HUDEP-2 (cell line): ENCODE measurements around the gene HNRNPL.
"Not testable (repeated sequence)": the region's sequence is repeated elsewhere in the genome, so short reads cannot be mapped to it uniquely, and the experiment has no call there.

Experiments used
- DNase-seq, 76 experiments: peaks; one replicate each; lab custom pipeline; 2025; ENCODE audit not compliant: unreplicated experiment in 76 of 76; lab: John Stamatoyannopoulos, UW

The HNRNPL gene

GRCh38 chr19:38869836-38870607 is 20.2 kb upstream of the HNRNPL start:
- DNase-seq: peak in 74 of 76 experiments; percentile 58 to 98 (median 93)

- DNase-seq: peak in 50 of 76 experiments; percentile 17 to 66 (median 41)
These were observed 19.5 kb upstream of the HNRNPL start for GRCh38 chr19:38869160-38869835.

GRCh38 chr19:38868551-38868950 is 18.8 kb upstream of the HNRNPL start:
- DNase-seq: peak in 4 of 76 experiments; percentile 19 to 39 (median 30)

- no peak for DNase-seq
These were observed 17.5 kb upstream of the HNRNPL start for GRCh38 chr19:38867171-38867780.

- DNase-seq: peak in 44 of 76 experiments; percentile 15 to 69 (median 44)
These were observed 12.7 kb upstream of the HNRNPL start for GRCh38 chr19:38862321-38863059.

GRCh38 chr19:38861368-38861767 is 11.6 kb upstream of the HNRNPL start:
- DNase-seq: no peak

GRCh38 chr19:38859631-38860204 is 9.9 kb upstream of the HNRNPL start:
- DNase-seq: not testable (repeated sequence)

GRCh38 chr19:38856813-38857212 is 7.0 kb upstream of the HNRNPL start:
- no peak for DNase-seq

- not testable (repeated sequence) for DNase-seq
These were observed 6.0 kb upstream of the HNRNPL start for GRCh38 chr19:38855751-38856150.

GRCh38 chr19:38854961-38855360 is 5.2 kb upstream of the HNRNPL start:
- DNase-seq: peak in 34 of 76 experiments; percentile 15 to 67 (median 36)

GRCh38 chr19:38853214-38853613 is 3.4 kb upstream of the HNRNPL start:
- DNase-seq: no peak

- DNase-seq: peak in 48 of 76 experiments; percentile 23 to 81 (median 42)
These were observed 2.7 kb upstream of the HNRNPL start for GRCh38 chr19:38852231-38853044.

- DNase-seq: peak in 75 of 76 experiments; percentile 42 to 98 (median 91)
These were observed 1.9 kb upstream of the HNRNPL start for GRCh38 chr19:38851622-38852230.

GRCh38 chr19:38850976-38851621 is 1.3 kb upstream of the HNRNPL start:
- peak in 44 of 76 experiments; percentile 16 to 88 (median 50) for DNase-seq

GRCh38 chr19:38850436-38850975 is 720 bp upstream of the HNRNPL start:
- DNase-seq: peak in 20 of 76 experiments; percentile 49 to 100 (median 100)

- peak; percentile 71 to 100 (median 99) for DNase-seq
These were observed 483 bp downstream of the HNRNPL start for GRCh38 chr19:38849147-38849859.

- DNase-seq: peak in 2 of 76 experiments; percentile 19 to 44
These were observed 1.3 kb downstream of the HNRNPL start for GRCh38 chr19:38848299-38849146.
